Heart left ventricle (tissue), 16 donors: ENCODE measurements around the gene IL1B. TPM values are rescaled to one million over a fixed set of nuclear protein-coding genes. Genes with fewer than 3 reads are reported as not detected.

Experiments used
- ATAC-seq, 4 donors: fragments of 200-7000 bp; cut with Tn5 transposase; one replicate each; pipeline ENCODE4 v1.9.1; 2020 to 2022; ENCODE audit warnings: moderate library complexity in 4 of 4, mild to moderate bottlenecking in 3 of 4, moderate number of reproducible peaks in 1 of 4
- DNase-seq, 5 donors: peaks; one replicate each; pipeline ENCODE4 v3.0.0-alpha.2; 2020
- H3K27ac ChIP-seq, 12 donors: fragments of 200-600 bp; sonication (generic) in 4 of 12; one replicate each; pipeline versions ENCODE4 v1.5.0 to v1.8.0; 2016 to 2022; ENCODE audit warnings: mild to moderate bottlenecking in 2 of 12
- H3K27me3 ChIP-seq, 9 donors: fragments of 200-600 bp; sonication (generic) in 2 of 9; one replicate each; pipeline versions ENCODE4 v1.5.1 to v1.8.0; 2016 to 2022; ENCODE audit warnings: mild to moderate bottlenecking in 3 of 9
- H3K36me3 ChIP-seq, 9 donors: fragments of 200-600 bp; sonication (generic) in 2 of 9; one replicate each; pipeline versions ENCODE4 v1.5.0 to v1.8.0; 2018 to 2022; ENCODE audit warnings: mild to moderate bottlenecking in 2 of 9
- H3K4me1 ChIP-seq, 12 donors: fragments of 200-600 bp; sonication (generic) in 4 of 12; one replicate each; pipeline versions ENCODE4 v1.5.0 to v1.8.0; 2016 to 2022; ENCODE audit warnings: mild to moderate bottlenecking in 3 of 12
- H3K4me3 ChIP-seq, 12 donors: fragments of 200-600 bp; sonication (generic) in 4 of 12; one replicate each; pipeline versions ENCODE4 v1.5.0 to v1.8.0; 2017 to 2022; ENCODE audit warnings: mild to moderate bottlenecking in 9 of 12, moderate library complexity in 4 of 12
- H3K9me3 ChIP-seq, 12 donors: fragments of 200-600 bp; sonication (generic) in 4 of 12; one replicate each; pipeline versions ENCODE4 v1.5.0 to v1.8.0; 2016 to 2022; ENCODE audit warnings: mild to moderate bottlenecking in 1 of 12
- POLR2A ChIP-seq, 2 donors: fragments of 450-650 bp; IDR thresholded peaks; one replicate each; pipeline ENCODE4 v1.6.1; 2017; ENCODE audit warnings: antibody characterized with exemption in 2 of 2, mild to moderate bottlenecking in 2 of 2, moderate library complexity in 2 of 2
- WGBS, 4 donors: extraction: QIAGEN DNeasy Blood & Tissue Kit in 2 of 4; methylation state at CpG; one replicate each; pipeline versions ENCODE4 v1.1.5 to v1.1.7; 2013 to 2018; 5-methylcytosine and 5-hydroxymethylcytosine counted together
- intact Hi-C, 10 donors: fragments of 100-400 bp; cut with DNase I; formaldehyde crosslinking; loops; one replicate each; pipeline versions ENCODE4 v1.11.1 to v1.14.2; 2022
- polyA plus RNA-seq, 2 donors: library from polyadenylated mRNA; stranded (reverse); fragments of 200-250 nt; gene quantifications; one replicate each; pipeline ENCODE4 v1.2.3, GENCODE V29; 2013
- total RNA-seq, 9 donors: library from RNA; depleted of rRNA in 2 of 9; stranded (reverse); fragments of >200 nt in 2 of 9; fragmentation: NEBNext Ultra II Directional in 3 of 9; extraction: Animal tissue kit (Norgen Biotek cat#: 25700) in 3 of 9; gene quantifications; one replicate each; pipeline versions ENCODE4 v1.1.0 to v1.2.4, GENCODE V29; 2016 to 2023
- TF ChIP-seq, protein P1 (sequence below), 12 donors: fragments of 200-600 bp; sonication (generic) in 4 of 12; IDR thresholded peaks; one replicate each; pipeline versions ENCODE4 v1.5.0 to v1.8.0; 2018 to 2022; ENCODE audit warnings: antibody characterized with exemption in 12 of 12, mild to moderate bottlenecking in 5 of 12
- donor health status: ischemic (EF 13 %, LVEDD 7.1; RV severe dilation, severe dysfunction).
- donor health status: healthy with polysubstance abuse.
- donor health status: DM: no; HTN: yes; CAD: no.
- donor health status: DM: no; HTN: no; CAD: no.
- donor health status: ischemic (EF 25% LVEDD 6.9; RV normal size, moderate dysfunction).
- donor health status: ischemic (EF 25% LVEDD 5.7; RV mildly dilated, moderate dysfunction).
- donor health status: healthy.
- donor health status: DM: yes; HTN: yes; CAD: no.
- donor health status: ischemic (EF 35%, LVEDD 5.7; RV mildly dilated, moderate dysfunction).
- donor health status: nonischemic (EF 11% LVEDD 7.7; RV severe dilation, severe dysfunction).
- donor health status: DM: yes; HTN: yes; CAD: no.
- donor health status: PGD.
- donor health status: ischemic (EF 29% LVEDD 5.4; RV normal size, mild dysfunction).
- donor health status: nonischemic (EF 23%, LVEDD 6.1; RV moderate dilation, normal function).

Gene IL1B
- total and polyA plus RNA-seq, 11 donors: 0.27 to 12.3 (median 1.1) TPM; not detected in 4

DNA sequence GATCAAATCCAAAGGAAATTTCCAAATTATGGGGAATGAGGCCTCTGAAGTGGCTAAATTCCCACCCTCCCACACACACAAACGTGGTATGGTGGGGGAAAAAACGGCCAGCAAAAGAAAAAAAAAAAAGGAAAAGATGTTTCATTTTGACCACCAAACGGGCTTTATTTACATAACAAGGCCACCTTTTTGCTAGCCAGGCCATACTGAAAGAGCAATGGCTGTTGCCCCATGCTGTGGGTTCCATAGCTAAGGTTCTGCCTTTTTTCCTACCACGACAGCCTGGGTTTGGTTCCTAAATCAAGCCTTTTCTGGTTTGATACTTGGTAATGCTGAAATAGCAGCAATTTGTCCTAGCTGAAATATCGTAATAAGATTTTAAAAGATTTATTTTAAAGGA is 14.0 kb upstream of the IL1B start:
- ATAC-seq: no peak
- H3K9me3 ChIP-seq: no peaks in the 10 kb centered on the region
- intact Hi-C loops: no loop called here
- TF ChIP-seq, protein P1, sequence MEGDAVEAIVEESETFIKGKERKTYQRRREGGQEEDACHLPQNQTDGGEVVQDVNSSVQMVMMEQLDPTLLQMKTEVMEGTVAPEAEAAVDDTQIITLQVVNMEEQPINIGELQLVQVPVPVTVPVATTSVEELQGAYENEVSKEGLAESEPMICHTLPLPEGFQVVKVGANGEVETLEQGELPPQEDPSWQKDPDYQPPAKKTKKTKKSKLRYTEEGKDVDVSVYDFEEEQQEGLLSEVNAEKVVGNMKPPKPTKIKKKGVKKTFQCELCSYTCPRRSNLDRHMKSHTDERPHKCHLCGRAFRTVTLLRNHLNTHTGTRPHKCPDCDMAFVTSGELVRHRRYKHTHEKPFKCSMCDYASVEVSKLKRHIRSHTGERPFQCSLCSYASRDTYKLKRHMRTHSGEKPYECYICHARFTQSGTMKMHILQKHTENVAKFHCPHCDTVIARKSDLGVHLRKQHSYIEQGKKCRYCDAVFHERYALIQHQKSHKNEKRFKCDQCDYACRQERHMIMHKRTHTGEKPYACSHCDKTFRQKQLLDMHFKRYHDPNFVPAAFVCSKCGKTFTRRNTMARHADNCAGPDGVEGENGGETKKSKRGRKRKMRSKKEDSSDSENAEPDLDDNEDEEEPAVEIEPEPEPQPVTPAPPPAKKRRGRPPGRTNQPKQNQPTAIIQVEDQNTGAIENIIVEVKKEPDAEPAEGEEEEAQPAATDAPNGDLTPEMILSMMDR (IDR thresholded peaks at IDR 0.05): no peak
- no peak for TF ChIP-seq POLR2A (IDR thresholded peaks at IDR 0.05)
- no peaks in the 10 kb centered on the region for H3K36me3 ChIP-seq
- H3K4me1 ChIP-seq: no peaks in the 10 kb centered on the region
- WGBS, 4 donors: 86 to 90% (median 88%) methylated on average over 5 of the region's 5 CpGs
- no peak for DNase-seq
- H3K27ac ChIP-seq: no peak overlapping the region
- H3K27me3 ChIP-seq: peaks cover 0 to 4% (median 0%) of the 10 kb centered on the region in 9 donors
- H3K4me3 ChIP-seq: no peak overlapping the region

DNA sequence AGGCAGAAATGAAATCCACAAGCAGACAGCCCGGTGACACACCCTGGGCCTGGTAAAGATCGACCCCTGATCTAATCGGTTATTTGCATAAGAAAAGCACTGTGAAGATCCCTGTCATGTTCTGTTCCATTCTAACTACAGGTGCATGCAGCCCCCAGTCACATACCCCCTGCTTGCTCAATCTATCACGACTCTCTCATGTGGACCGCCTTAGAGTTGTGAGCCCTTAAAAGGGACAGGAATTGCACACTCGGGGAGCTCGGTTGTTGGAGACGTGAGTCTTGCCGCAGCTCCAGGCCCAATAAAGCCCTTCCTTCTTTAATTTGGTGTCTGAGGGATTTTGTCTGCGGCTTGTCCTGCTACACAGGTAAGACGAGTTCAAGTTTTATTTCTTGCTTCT is 13.4 kb upstream of the IL1B start:
- DNase-seq (no peak), ATAC-seq (no peak)
- Histone ChIP-seq H3K4me3 (no peak overlapping the region), H3K27me3 (peaks cover 0 to 4% (median 0%) of the 10 kb centered on the region in 9 donors), H3K4me1 (no peaks in the 10 kb centered on the region), H3K9me3 (no peaks in the 10 kb centered on the region), H3K36me3 (no peaks in the 10 kb centered on the region), H3K27ac (no peak overlapping the region)
- intact Hi-C loops: no loop called here
- WGBS, 4 donors: 93 to 96% (median 94%) methylated on average over 11 of the region's 11 CpGs
- TF ChIP-seq POLR2A (IDR thresholded peaks at IDR 0.05): no peak
- TF ChIP-seq, protein P1 (IDR thresholded peaks at IDR 0.05): no peak

DNA sequence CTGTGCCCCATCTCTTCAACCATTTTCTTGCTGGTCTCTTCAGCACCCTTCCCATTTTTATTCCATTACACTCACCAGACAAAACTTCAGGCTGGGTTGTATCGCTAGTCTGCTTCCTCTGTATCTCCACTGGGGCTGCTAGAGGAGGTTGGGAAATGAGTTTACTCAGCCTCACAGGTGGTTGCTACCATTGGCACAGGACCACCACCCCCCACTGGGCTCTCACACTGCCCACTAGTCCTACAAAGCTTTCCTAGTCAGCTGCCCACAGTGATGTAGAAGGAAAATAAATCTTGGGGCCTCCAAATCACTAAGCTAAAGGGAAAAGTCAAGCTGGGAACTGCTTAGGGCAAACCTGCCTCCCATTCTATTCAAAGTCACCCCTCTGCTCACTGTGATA is 12.3 kb upstream of the IL1B start:
- intact Hi-C loops: no loop called here
- H3K4me3 ChIP-seq: no peak overlapping the region
- WGBS, 4 donors: 75 to 83% (median 76%) methylated on average over 1 of the region's 1 CpG
- no peaks in the 10 kb centered on the region for H3K9me3 ChIP-seq
- TF ChIP-seq, protein P1 (IDR thresholded peaks at IDR 0.05): no peak
- no peak for TF ChIP-seq POLR2A (IDR thresholded peaks at IDR 0.05)
- peaks cover 0 to 4% (median 0%) of the 10 kb centered on the region in 9 donors for H3K27me3 ChIP-seq
- DNase-seq: no peak
- no peaks in the 10 kb centered on the region for H3K36me3 ChIP-seq
- H3K4me1 ChIP-seq: no peaks in the 10 kb centered on the region
- no peak overlapping the region for H3K27ac ChIP-seq
- no peak for ATAC-seq

DNA sequence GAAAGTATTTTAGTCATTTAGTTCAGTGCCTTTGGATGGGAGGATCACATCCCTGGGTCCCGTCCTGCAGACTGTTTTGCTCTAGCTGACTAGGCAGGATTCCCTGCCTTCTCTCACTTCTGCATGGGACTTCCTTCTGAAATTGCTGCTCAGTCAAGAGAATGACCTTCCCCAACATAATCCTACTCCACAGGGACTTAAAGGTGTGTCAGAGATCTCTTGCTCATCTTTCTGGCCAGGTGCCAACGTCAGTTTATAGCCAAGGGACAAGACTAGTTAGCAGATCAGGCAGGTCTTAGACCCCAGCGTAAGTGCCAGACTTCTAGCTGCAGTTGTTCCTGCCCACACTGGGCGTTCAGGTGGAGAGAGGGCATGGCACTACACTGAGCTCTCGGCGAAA is 9.5 kb upstream of the IL1B start:
- no peak overlapping the region for H3K4me3 ChIP-seq
- peaks cover 0 to 8% (median 0%) of the 10 kb centered on the region in 9 donors for H3K27me3 ChIP-seq
- peaks cover 0 to 17% (median 0%) of the 10 kb centered on the region in 12 donors for H3K4me1 ChIP-seq
- intact Hi-C loops: no loop called here
- DNase-seq (no peak), ATAC-seq (no peak)
- H3K9me3 ChIP-seq: no peaks in the 10 kb centered on the region
- H3K27ac ChIP-seq: no peak overlapping the region
- no peak for TF ChIP-seq POLR2A (IDR thresholded peaks at IDR 0.05)
- TF ChIP-seq, protein P1 (IDR thresholded peaks at IDR 0.05): no peak
- no peaks in the 10 kb centered on the region for H3K36me3 ChIP-seq
- WGBS, 4 donors: 76 to 90% (median 88%) methylated on average over 5 to 6 of the region's 6 CpGs
